Parietal lobe (tissue), 1 donor: Measurements from ENCODE around the gene STAMBP. TPM values are rescaled to one million over a fixed set of nuclear protein-coding genes. Genes with fewer than 3 reads are reported as not detected.

ENCODE experiments used
- total RNA-seq: library from RNA; depleted of rRNA; stranded (reverse); fragments of >200 nt; gene quantifications from one replicate; pipeline ENCODE4 v1.2.3, GENCODE V29; 2014

Gene STAMBP
- total RNA-seq: 19.1 TPM

DNA sequence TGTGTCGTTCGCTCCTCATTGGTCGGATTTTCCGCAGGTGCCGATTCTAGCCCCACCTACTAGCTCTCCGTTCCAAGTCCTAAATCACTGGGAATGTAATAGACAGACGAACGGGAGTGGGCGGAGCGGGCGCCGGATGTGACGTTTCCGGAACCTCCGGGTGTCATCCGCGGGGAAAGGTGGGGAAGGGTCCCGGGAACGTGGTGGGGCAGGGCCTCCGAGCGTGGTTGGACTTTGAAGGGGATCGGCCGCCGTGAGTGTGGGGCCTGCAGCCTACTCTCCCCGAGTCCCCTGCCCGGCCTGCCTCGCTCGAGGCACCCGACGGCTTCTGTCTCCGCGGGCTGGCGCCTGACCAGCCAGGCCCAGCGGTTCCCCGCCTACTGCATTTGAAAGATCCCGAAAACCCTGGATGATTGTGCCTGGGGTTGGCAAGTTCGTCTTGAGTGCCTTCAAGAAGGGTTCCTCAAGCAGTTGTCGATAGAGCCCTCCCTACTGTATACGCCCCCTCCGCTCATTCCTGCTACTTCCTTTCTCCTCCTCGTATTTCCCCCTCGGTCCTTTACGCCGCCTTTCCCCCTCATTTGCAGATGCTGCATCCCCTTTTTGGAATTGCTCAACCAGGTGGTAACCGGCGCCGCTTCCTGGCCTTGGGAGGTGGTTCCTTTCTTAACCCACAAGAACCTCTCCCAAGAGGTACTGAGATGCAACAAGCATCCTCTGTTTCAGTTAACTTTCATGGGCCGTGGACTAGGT, at the start of gene STAMBP:
Gene STAMBP (plus strand): TSS at position 144 of the 753 bp plus-strand sequence. CDS start 1,896 bp downstream, outside the sequence.

DNA sequence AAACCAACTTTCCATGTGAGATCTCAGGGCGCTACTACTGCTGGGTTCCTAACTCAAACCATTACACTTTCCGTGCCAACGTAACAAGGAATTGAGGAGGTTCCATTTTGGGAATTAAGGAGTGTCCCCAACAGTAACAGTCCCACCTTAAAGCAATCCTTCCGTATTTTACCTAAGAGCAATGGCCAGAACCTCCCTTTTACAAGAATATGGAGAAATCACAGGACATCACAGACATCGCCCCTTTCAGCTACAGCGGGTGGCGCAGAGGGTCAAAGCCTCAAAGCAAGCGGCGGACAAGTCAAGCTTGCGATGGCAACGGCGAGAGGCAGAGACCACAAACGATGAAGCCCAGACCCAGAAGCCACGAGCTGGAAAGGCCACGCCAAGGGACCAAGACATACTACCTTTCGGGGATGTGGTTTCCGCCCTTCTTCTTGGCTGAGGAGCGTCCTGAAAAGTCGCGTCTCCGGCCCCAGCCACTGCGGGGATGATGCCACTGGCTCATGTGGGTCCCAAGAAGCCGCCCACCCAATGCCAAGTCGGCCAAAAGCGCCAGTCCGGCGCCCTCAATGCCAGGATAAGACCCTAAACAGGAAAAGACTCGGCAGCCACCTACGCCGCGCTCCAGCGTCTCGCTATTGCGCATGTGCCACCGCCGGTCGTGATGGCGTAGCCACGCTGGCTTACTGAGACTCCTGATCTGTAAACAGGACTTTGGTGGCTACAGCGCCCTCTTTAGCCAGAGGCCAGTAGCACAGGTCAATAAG, 49.1 kb upstream of the STAMBP start, which contains the start of gene DUSP11:
Gene DUSP11 (minus strand): TSS at position 637 of the 770 bp plus-strand sequence. CDS start 129 bp downstream, at position 508.

DNA sequence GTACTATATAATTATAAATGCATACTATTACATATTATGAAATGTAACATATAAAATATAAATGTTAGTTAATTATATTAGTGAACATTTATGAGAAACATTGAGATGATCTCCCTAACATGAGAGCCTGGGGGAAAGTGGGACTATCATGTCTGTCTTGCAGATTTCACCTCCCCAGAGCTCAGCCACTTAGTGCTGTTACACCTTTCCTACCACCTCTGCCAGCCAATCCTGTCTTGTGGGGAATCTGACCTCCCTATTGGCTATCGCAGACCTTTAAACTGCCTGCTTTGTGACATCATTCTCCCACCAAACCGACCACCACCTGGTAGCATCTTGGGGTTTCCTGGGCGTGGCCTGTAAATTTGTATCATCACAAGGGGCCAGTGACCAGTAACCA, 44.9 kb upstream of the STAMBP start, which contains the start of gene C2orf78:
Gene C2orf78 (plus strand): TSS at position 301 of the 400 bp plus-strand sequence. CDS start 127 bp downstream, outside the sequence.

DNA sequence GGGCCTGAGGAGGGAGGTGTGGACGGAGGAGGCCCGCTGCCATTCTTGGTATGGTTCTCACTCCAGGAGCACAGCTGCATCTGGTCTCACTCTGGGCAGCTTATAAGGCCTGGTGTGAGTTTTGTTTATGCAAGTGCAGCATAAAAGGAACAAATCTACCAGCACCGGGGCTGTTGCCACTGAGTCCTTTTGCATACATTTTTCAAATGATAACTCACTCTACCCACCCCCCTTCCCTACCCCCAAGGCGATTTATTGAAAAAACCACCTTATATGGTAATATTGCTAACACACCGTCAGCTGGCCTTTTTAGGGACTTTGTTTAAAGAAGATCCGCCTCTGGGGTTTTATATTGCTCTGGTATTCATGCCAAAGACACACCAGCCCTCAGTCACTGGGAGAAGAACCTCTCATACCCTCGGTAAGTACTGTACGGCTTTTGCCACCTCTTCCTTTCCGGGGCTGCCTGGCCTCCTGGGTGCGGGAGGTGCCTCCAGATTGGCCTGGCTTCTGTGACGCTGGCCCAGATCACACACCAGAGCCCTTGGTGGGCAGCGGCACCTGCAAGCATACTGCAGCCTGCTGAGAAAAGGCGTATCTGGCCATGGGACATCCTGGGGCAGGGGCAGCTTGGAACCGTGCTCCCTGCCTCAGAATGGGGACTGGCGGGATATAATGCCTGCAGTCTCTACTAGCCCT, 64.0 kb downstream of the STAMBP start, which contains the start of gene ACTG2:
Gene ACTG2 (plus strand): TSS at position 378 of the 699 bp plus-strand sequence. CDS start 8,304 bp downstream, outside the sequence.

Other genes starting within 250 kb of the STAMBP start
- not detected for gene NAT8, start 186.5 kb upstream of the STAMBP start, total RNA-seq
- gene TPRKB, start 91.6 kb upstream of the STAMBP start, total RNA-seq: 32.9 TPM
- gene DUSP11, start 48.9 kb upstream of the STAMBP start, total RNA-seq: 38.5 TPM
- gene C2orf78, start 44.8 kb upstream of the STAMBP start, total RNA-seq: not detected
- not detected for gene ACTG2, start 64.0 kb downstream of the STAMBP start, total RNA-seq
- gene DGUOK, start 97.9 kb downstream of the STAMBP start, total RNA-seq: 56.3 TPM
- 35.7 TPM for gene TET3, start 155.9 kb downstream of the STAMBP start, total RNA-seq